ENCODE measurements around the gene WDFY2.

- TF ChIP-seq CTCF (IDR thresholded peaks at IDR 0.05; ENCODE audit: borderline replicate concordance, extremely low read depth, low read length, poor library complexity, severe bottlenecking) (no peak), EZH2 (IDR thresholded peaks at IDR 0.05; ENCODE audit: borderline replicate concordance, low read depth, low read length, severe bottlenecking) (no peak)
Measured at GRCh38 chr13:51638216-51638871, 54.1 kb downstream of the WDFY2 start.
